Epidermal melanocyte (primary cell): ENCODE results near the gene SBNO2.
A peak's percentile ranks its signal among the peaks of the same experiment; 100 is the strongest.

ENCODE experiments used
- DNase-seq: peaks from one replicate; pipeline ENCODE4 v3.0.0; 2011; ENCODE audit warnings: low spot score; ENCODE audit not compliant: insufficient read length

The SBNO2 gene

DNA sequence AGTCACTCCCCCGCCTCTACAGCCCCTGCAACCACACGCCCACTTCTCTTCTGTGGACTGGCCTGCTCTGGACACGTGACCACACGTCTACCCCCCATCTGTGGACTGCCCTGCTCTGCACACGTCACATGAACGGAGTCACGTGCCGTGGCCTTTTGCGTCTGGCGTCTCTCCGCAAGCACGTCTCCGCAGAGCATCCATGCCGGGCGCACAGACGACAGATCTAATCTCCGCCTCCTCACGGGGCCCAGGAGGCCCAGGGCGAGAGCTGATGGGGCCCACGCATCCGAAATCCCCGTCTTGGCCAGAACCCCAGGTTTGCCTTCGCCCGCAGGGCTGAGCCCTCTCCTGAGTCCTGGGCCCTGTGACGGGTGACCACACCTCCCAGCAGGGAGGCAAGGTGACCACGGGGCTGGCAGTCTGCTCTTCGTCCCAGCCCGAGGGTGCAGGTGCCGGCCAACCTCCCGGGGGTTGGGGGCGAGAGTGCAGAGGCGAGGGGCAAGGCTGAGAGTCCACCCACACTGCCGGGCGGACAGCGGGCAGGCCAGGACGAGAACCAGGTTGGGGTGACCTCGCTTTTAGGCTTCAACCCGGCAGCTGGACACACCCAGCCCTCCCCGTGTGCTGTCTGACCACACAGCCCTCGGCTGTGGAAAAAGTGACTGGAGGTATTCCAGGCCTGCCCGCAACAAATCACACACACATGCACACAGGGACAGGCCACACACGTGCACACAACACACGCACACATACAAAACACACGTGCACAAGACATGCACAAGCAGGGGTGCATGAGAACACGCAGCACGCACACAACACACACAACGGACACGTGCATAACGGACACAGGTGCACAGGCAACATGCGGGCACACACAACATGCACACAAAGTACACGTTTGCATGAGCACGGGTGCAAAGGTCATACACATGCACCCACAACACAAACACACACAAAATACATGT is 3.9 kb downstream of the SBNO2 start:
- DNase-seq = no peak

DNA sequence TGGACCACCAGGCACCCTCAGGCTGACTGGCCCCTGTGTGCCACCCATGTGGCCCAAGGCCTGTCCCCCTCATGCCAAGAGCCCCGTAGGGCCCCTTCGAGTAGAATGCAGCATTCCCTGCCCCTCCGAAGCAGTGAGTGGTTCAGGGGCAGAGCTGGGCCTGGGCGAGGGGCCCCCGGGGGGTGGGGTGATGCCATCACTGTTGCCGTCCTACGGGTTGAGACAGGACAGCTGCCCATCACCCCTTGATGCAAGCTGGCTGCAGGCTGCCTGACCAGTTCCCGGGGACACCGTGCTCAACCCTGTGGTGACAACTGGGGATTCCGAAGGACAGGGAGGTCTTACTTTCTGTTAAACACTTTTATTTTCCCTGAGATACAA is 4.7 kb downstream of the SBNO2 start:
- no peak for DNase-seq

DNA sequence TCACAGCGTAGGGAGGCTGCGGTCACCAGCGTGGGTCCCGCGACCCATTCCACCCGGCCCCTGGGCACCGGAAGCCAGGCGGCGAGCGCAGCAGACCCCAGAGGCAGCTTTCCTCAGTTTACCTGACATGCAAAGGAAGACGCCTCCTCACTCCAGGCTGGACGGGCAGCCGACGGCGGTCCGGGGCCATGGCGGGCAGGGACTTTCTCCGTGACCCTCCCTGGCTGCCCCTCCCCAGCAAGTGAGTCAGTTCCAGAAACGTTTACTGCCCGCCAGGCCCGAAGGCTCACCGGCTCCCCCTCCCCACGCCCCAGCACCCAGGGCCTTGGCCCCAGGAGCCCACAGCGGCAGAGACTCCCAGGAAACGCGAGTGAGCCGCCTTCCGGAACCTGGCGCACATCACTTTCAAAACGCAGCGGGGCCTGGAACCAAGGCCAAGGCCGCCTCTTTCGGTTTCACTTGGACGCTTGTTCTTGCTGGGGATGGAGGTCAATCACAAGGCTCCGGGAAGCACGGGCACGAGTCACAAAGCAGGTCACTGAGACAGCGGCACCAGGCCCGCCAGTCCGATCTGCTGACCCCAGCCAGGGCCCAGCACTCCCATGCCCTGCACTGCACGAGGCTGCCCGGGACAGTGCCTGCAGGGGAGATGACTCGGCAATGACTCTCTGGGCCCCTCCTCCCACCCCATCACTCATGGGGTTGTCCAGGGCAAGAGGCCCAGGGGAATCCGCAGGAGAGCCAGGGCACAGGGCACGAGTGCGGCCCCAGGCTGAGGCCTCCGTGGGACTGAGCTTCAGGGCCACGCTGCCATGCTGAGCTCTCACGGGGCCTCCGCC is 5.3 kb downstream of the SBNO2 start:
- DNase-seq = no peak

DNA sequence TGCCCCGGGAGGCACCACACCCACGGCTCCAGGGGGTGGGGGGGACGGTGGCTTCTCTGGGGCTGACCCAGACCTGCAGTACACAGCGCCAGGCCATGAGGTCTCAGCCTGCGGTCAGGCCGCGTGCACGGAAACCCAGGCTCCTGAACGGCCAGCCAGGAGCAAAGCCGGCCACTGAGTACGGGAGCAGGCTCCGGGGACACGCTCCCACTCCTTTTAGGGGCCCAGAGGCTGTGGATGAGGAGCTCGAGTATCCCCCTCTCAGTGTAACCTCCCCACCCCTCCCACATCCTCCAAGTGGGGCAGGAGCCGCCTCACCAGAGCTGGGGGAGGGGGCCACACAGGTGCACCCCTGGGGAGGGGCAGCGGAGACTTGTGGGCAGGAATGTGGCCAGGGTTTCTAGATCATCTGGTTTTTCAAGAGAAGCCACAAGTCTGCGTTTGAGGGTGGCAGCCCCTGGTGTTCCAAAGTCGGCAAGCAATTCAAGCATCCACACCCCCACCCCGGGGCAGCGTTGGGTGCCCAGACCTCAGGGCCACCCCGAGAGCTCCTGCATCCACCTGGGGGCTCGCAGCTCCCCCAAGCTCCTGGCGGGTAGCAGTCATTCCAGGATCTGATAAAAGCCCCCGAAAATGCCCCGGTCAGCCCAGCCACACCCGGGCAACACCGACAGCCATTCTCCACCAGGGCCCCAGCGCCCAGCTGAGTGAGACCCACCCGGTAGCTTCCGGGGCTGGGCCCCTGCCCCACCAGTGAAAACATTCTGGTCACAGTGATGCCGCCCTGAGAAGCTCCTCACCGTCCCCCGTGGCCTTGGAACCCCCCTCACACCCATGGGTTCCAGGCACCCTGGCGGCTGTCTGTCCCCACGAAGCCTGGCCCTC is 6.1 kb downstream of the SBNO2 start:
- DNase-seq = no peak

DNA sequence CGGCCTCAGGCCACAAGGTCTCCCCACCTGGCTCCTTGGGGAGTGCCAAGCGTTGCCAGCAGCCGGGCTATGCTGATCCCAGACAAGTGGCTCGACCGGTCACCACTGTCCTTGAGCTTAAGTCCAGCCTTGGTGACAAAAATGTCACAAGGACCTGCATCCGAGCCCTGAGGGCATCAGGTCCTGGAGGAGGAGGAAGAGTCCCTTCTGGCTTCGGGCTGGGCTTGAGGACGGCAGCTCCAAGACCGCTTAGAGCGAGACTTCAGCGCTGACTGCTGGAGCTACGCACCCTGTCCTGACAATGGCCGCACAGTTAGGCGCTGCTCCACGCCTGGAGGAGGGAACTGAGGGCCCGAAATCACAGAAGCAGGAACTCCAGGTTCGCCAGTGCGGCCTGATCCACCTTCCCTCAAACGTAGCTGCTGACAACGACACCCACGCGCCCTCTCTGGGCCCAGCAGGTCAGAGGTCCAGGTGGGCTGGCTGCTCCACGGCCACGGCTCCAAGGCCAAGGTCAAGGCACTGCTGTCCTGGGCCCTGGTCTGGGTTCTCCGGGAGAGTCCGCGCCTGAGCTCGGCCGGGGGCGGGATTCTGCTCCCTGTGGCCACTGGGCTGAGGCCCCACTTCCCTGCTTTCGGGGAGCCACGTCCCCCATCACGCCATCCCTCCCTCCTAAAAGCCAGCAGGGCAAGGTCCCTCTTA is 7.0 kb downstream of the SBNO2 start:
- DNase-seq = no peak

DNA sequence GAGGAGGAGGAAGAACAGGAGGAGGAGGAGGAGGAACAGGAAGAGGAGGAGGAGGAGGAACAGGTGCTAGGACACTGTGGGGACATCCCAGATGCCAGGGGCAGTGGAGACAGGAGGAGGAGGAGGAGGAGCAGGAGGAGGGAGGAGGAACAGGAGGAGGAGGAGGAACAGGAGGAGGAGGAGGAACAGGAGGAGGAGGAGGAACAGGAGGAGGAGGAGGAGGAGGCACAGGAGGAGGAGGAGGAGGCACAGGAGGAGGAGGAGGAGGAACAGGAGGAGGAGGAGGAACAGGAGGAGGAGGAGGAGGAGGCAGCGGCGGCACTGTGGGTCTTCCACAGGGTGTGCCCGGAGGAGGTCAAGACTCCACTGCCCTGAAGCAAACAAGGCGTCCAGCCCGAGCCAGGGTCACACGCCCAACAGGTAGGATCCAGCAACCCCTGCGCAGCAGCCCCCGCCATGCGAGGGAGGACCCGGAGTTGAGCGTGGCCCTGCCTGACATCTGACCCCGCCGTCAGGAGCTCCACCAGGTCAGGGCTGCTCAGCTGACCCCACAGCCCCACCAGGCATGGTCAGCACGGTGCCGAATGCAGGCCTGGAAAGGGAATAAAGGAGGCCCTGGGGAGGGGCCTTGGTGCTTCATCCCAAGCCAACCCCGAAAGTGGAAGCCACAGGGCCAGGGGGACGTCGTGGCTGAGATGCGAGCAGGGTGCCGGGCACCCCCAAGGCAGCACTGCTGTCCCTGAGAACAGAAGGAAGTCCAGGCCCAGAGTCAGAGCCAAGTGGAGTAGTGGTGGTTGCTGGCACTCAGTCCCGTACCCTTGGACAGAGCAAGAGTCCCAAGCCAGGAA is 9.2 kb downstream of the SBNO2 start:
- DNase-seq = no peak

DNA sequence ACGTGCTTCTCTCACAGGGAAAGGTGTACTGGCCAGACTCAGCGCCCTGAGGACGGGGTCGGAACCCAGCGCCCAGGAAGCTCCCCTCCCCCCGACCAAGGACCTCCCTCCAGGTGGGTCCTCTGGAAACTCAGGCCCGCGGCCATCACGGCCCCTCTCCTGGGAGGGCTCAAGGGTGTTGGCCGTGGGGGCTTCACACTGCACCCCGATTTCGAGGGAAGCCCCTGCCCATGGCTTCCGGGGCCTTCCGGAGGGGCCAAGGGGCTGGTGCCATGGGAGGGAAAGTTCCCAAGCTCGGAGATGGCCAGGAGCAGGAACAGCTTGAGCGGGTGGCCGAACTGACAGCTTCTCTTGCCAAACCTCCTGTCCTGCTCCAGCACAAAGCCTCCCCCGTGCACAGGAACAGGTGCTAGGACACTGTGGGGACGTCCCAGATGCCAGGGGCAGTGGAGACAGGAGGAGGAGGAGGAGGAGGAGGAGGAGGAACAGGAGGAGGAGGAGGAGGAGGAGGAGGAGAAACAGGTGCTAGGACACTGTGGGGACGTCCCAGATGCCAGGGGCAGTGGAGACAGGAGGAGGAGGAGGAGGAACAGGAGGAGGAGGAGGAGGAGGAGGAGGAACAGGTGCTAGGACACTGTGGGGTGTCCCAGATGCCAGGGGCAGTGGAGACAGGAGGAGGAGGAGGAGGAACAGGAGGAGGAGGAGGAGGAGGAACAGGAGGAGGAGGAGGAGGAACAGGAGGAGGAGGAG is 10.0 kb downstream of the SBNO2 start:
- no peak for DNase-seq

GRCh38 chr19:1163283-1163933 is 10.7 kb downstream of the SBNO2 start:
- DNase-seq = peak; percentile 50

- no peak for DNase-seq
Observed at GRCh38 chr19:1162404-1163282, 11.4 kb downstream of the SBNO2 start.

GRCh38 chr19:1161716-1162115 is 12.4 kb downstream of the SBNO2 start:
- no peak for DNase-seq

- no peak for DNase-seq
Observed at GRCh38 chr19:1159864-1160595, 14.0 kb downstream of the SBNO2 start.

DNA sequence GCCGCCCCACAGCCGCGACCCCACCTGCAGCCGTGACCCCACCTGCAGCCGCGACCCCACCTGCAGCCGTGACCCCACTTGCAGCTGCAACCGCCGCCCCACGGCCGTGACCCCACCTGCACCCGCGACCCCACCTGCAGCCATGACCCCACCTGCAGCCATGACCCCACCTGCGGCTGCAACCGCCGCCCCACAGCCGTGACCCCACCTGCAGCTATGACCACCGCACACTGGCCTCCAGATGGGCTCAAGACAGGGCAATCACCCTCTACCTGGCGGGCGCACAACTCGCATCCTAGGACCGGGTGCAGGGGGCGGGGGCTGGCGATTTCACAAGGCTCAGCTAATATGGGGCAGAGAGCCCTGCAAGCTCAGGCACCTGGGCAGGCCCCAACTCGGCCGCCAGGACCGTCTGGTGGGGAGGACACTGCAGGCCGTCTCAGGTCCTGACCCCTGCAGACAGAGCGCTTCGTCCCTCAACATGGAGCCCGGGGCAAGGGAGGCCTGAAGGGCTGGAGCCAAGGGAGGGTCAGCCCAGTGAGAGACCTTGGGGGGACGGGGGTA is 15.1 kb downstream of the SBNO2 start:
- DNase-seq = no peak

DNA sequence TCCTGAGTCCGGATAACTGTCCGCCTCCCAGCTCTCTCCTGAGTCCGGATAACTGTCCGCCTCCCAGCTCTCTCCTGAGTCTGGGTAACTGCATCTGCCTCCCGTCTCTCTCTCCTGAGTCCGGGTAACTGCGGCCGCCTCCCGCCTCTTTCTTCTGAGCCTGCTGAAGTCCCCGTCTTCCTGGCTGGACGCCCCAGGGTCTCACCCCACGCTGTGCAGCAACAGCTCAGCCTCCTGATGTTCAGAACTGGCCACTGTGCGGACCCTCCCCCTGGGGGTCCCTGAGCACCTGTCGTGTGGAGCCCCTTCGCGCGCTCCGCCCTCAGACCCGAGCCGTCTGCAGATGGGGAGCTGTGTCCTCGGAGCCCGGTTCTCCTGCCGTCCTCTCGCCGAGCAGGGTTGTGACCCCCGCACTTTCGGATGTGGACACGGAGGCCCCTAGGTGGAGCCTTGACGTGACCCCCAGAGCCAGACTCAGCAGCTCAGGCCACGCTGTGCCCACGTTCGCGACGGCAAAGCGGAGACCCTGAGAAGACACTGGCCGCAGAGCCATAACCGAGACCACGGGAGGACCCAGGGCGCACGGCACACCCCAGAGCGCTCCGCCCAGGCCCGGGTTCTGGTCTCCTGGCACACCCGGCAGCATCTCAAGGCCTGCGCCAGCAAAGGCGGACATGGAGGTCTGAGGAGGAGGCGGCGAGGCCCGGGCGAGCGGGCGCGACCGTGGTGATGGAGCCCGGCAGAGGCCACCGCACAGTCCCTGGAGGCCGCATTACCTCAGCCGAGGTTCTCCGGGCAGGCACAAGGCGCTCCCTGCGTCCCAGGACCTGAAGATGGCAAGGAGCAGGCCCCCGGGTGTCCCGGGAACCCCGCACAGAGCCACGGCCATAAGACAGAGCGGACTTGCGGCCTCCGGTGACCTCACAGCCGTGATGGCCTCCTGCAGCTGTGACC is 15.9 kb downstream of the SBNO2 start:
- DNase-seq = no peak

GRCh38 chr19:1156830-1157615 is 17.0 kb downstream of the SBNO2 start:
- DNase-seq = no peak
